ENCODE measurements around the gene TMEM182. TPM values are rescaled to one million over a fixed set of nuclear protein-coding genes. Genes with fewer than 3 reads are reported as not detected.

Gene TMEM182
- total RNA-seq: 0.48 and 0.98 TPM in 2 replicates

GRCh38 chr2:102761763-102762162 is at the start of gene TMEM182:
Gene TMEM182 (plus strand): TSS chr2:102762031. CDS start chr2:102762218, 187 bp downstream.

Other genes with a start within 250 kb of the TMEM182 start
- under 0.01 TPM in 1 of 2 replicates, not detected in the other for gene SLC9A2, start 142.5 kb upstream of the TMEM182 start, total RNA-seq

All from vein endothelial cell (primary cell).